Brain pericyte (primary cell): ENCODE results near the gene TMOD2.

Source experiments
- DNase-seq: peaks from one replicate; pipeline ENCODE4 v3.0.0-alpha.2; 2012; ENCODE audit warnings: low read depth, low spot score

TMOD2 gene

DNA sequence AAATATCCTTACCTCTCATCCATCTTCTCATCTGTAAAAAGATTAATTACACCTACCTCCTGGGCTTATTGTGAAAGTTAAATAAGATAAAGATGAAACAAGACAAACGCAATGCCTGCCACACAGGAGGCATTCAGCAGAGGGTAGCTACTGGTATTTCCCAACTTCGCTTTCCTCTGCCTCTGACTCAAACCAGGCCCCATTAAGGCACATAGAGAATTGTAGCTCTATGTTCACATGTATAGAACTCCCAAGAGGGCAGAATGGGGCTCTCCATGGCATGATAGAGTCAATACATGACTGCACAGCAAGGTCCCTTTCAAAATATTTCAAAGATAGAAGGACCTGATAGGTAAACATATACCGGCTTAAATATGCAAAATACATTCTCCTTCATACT is 15.3 kb upstream of the TMOD2 start:
- no peak for DNase-seq

DNA sequence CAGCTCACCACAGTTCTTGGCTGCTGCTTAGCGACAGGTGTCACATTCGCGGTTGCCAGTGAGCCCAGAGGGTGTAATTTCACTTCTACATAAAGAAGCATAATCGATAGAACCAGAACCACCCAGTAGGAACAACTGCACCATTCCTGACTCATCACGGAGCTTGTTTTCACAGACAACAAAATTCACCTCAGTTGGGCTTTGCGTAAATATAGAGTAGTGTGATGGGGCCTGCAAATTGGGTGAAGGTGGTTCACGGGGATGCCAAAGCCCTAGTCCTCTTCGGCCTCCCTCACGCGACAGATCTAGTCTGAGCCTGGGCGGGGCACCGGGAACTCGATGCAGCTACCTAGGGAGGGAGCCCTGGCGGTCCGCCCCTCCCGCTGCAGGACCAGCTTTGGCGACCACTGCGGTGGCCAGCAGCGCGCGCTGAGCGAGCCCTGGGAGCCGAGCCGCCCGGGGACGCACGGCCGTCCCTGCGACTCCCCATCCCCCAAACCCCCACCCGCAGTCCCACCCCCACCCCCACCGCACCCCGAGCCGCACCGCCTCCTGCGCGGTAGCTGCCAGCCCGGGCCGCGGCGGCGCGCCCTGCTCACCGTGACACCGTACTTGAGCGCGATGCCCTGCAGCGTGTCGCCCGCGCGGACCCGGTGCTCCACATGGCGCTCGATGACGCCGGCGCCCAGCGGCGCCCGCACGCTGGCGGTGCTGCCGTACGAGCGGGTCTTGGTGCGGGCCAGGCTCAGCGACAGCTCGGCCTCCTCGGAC is 14.5 kb upstream of the TMOD2 start:
- no peak for DNase-seq

DNA sequence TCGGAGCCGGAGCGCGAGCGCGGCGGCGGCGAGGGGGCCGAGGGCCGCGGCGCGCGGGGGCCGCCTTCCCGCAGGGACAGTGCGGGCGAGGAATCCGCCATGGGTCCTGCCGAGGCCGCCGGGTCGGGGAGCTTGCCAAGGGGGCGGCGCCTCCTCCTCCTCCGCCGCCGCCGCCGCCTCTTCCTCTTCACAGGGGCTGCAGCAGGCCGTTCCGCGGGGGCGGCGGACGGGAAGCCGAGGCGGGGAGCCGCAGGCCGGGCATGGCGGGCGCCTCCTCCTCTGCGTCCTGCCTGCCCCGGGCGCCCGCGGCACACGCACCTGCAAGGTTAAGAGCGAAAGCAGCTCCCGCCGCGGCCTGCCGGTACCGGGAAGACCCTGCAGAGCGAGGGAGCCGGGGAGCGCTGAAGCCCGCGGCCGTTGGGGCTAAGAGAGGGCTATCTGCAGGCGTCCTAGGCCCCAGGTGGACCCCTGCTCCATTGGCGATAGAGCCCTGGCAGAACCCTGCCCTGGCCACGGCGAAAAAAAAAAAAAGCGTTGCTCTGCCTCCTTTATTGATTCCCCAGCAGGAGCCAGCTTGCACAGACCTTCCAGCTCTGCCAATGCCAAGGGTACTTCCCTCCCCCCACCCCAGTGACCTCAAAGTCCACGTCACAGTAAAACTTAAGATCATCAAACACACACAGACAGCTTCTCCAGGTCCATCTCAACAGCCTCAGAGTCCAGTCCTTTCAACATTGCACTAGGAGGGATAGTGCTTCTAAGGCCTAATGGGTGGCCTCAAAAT is 13.7 kb upstream of the TMOD2 start, which contains the start of gene LYSMD2:
Gene LYSMD2 (minus strand): TSS at position 134 of the 784 bp plus-strand sequence. CDS start 33 bp downstream, at position 101.
- no peak for DNase-seq

DNA sequence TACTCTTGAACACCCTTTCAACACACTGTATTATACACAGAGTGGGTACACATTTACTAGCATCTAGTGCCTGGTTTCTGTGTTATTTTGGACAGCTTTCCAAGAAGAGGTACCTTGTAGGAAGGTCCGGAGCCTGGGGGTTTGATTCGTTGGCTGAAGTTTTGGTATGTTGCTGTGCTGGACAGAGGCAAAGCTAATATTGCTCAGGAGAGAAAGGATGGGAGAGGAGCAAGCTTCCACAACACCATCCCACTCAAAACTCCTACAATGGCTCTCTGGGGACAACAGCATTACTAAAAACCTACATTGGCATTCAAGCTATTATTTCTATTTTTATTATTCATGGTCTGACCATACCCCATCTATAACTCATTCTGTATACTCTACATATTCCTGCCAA is 12.8 kb upstream of the TMOD2 start:
- no peak for DNase-seq

DNA sequence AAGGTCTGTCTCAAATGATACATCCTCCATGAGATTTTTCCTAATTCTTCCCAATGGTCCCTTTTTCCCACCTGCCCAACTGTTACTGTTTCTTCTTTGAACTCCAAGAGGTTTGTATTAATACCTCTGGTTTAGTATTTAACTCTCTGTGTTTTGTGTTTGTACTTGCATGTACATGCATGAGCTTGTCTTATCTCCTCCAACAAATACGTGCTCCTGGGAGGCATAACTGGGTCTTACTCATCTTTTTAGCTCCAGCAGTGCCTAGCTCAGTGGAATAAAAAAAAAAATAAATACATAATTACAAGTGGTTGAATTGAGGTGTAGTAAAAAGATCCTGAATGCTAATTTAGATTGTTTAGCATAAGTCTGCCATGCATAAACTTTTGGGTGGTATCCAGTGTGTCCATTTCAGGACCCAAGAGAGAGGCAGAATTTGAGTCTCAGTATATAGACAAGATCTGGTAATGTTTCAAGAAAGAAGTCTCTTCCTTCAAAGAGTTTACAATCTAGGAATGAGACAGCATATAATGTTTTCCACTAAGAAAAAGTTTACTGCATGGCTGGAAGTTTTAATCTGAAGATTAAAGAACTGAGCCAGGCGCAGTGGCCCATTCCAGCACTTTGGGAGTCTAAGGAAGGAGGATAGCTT is 12.2 kb upstream of the TMOD2 start:
- no peak for DNase-seq

DNA sequence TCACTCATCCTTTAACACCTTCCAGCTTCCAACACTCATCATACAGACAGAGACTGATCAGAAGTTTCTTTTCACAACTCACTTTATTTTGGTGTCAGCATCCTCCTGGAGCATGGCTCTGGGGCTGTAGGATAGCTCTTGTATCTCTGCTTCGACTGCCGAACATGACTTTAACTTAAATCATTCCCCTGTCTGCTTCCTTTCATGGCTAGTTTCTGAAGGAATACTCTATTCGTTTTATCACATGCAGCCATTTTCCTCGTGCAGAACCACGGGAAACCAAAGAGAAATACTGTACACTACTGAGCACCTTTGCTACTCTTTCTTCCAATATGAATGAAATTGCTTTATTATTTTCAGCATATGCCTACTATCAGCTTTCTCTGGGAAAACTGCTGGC is 2.1 kb upstream of the TMOD2 start:
- DNase-seq = no peak

DNA sequence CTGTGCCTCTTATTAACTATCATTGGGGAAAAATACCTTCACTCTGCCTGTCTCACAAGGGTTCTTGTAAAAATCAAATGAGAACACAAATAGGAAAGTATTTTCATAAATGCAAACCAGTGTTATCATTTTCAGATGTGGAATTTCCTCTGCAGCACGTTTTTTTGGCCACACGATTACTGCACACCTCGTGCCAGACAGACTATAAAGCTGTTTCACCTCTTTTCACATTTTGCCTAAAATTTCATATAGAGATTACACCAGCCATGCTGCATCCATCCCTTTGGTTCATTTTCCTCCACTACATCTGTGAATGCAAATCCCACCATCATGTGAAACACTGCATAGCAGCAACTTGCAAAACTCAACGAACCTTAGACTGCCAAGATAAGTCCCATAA is 1.2 kb upstream of the TMOD2 start:
- DNase-seq = no peak

DNA sequence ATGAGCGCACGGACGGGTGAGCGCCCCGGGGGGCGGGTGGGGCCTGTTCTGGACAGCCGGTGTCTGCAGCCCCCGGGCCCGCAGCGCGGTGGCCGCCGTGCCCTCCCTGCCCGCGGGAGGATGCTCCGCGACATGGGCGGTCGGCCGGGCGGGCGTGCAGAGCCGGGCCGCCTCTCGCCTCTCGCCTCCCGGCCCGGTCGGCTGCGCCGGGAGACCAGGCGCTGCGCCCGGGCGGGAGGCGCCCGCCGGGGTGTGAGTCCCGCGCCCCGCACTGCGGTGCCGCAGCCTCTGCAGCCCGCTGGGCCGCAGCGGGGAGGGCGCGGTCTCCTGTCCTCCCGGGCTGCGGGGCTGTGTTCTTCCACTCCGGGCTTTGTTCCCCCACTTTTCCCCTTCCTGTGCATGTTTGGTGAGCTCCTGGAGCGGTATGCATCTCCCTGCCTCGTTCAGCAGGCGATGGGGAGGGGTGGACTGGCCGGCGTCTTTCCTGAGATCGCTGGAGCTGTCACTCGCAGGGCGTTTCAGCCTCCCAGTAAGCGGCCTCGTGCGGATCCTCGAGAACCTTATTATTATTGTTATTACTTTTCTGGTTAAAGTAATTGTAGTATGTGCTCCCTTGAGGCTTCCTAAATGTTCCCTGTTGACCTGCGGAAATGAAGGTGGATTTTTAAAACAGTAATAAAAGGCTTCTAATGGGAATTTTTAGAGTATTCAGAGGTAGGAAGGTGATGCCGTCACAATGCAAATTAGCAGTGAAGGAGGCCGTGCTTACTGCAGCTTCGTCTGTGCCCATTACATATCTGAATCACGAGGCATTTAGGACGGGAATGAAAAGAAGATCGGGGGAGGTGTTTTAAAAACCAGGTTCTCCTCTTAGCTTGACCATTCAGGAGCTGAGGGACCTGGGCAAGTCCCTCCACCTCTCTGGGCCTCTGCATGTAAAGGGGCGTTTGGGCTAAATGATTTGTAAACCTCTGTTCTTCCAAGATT is 593 bp downstream of the TMOD2 start:
- DNase-seq = no peak

DNA sequence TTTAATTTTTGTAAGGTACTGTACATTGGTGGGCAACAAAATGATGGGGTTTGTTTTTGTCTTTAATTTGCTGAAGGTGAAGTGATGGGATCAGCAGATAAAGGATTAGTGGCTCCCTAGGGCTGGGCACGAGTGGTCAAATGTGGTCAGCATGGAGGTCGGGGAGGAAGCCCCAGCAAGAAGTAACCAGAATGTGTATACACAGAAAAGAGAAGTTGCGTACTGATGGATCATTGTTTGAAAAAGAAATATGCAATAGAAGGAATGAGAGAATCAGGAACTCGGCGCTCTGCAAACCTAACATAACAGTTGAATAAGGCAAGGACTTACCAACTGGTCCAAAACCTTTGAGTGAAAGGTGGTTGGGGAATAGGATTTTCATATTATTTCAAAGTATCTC is 1.5 kb downstream of the TMOD2 start:
- DNase-seq = no peak

DNA sequence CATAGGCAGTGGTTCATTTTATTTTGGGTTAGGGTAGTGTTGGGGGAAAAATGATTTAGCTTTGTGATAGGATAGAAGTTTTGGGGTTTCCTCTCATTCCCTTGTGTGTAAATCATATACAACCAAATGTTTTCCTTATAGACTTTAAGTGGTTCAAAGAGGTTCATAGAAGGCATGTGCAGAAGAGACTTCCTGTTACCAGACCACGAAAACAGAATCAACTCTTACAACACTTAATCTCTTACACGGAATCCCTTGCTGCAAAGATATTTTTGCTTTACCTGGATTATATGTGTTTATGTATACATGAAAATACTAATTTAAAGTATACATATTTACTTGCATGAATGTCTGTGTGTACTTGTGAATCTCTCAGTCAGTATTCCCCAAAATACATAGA is 2.9 kb downstream of the TMOD2 start:
- DNase-seq = no peak

DNA sequence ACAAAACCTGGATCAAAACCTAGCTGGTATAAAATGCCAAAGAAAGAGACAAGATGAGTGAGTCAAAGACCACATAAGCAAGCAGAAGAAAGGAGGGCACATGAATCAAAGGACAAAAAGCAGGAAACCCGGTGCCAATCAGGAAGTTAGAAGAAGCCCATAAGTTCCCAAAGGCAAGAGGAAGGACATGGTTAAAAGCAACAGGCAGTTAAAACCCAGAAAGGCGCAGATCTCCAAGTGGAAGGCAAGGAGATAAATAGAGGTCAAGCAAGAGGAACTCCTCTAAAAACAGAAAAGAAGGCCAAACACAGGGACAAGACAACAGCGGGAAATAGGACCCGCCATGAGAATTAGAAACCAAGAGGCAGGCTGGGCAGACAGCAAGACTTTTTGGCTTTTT is 4.4 kb downstream of the TMOD2 start:
- no peak for DNase-seq

DNA sequence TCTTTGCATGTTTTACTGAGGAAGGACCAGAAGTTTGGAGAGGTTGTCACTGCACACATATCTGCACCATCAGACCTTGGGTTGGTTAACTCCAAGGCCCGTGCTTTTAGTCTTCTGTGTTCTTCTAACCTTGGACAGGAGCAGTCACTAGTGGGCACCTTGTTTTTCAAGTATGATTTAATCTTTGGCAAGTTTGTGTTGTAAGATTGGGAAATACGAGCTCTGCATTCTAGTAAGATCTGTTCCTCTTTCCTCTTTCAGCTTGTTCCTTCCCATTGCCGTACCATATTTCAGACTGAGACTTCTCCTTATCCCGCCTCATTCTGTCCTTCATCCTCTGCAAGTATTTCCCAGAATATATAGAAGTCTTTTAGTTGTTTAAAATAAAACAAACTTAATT is 5.1 kb downstream of the TMOD2 start:
- no peak for DNase-seq

DNA sequence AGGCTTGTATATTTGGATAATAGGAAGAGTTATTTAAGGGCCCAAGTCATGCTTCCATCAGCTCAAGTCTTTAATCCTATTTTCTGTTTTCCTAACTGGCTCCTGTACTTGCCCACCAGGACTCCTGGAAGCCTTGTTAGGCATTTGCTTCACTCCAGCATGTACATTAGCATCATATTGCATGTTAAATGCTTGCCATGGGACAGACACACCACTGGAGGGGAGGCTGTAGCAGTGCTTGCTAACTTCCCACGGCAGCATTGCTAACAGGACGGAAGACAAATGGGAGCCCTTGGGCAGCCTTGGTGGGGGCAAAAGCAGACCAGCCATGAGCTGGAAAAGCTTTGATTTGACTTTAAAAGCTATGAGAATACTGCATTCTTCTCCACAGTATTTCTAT is 6.1 kb downstream of the TMOD2 start:
- DNase-seq = no peak

DNA sequence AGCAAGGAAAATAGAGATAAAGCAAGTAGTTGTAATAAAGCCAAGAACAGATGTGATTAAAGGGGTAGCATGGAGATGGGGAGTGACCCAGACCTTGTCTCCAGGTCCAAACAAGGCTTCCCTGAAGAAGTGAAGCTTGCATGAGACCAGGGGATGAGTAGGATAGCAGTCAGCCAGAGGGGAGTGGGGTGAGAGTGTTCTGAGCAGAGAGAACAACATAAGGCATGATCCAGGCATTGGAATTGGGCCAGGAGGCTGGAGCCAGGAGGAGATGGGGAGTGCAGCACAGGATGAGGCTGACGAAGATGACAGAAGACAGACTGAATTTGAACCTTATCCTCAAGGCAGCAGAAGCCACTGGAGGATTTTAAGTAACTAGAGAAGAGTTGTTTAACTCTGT is 7.2 kb downstream of the TMOD2 start:
- DNase-seq = no peak

DNA sequence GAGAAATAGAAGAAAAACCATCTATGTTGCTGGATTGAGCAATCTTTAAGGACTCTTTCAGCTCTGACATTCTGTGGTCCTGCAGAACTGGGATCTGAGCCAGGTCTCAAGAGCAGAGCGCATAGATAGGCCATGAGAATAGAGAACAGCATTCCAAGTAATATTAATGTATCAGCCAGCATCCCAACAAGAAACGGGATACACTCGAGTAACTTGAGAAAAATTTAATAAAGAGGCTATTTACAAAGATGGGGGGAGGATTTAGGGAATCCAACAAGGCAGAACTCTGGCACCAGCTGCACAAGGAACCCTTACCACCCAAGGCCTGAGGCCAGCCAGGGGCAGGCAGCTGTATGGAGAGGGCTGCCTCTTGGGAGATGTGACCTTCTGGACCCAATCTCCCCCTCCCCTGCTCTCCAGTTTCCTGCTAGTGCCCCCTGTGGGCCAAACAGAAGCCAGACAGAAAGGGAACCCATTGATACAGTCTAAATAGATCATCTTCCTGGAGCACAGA is 8.2 kb downstream of the TMOD2 start:
- peak; percentile 15 for DNase-seq

DNA sequence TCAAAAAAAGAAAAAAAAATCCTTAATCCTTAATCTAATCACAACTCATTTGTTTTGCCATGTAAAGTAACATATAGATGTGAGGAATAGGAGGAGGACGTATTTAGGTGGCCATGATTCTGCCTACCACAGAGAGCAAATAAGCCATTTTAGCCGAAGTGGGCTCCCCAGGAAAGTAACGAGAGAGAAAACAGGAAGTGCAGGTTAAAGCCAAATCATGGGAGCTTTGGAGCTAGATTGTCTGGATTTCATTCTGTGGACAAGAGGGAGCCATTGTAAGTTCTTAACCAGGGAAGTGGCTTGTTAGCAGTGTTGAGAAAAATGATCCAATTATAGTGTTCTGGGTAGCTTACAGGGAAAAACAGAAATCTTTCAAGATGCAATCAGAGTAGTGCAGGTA is 9.4 kb downstream of the TMOD2 start:
- DNase-seq = no peak

DNA sequence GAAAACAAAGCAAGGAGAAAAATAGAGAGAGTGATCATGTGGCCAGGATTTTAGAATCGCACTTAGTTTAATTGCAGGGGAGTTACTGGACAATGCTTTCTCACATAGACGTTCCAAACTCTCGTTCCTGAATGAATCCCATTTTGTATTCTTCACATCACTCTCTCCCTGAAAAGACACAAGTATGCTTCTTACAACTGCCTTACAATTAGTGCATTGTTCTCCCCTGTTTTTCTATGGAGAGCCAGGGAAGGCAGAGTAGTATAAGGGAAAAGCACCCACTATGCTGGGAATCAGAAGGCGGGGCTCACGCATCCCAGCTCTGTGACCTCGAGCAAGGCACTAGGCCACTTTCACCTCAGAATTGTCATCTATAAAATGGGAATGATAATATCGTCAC is 14.4 kb downstream of the TMOD2 start:
- DNase-seq = no peak

DNA sequence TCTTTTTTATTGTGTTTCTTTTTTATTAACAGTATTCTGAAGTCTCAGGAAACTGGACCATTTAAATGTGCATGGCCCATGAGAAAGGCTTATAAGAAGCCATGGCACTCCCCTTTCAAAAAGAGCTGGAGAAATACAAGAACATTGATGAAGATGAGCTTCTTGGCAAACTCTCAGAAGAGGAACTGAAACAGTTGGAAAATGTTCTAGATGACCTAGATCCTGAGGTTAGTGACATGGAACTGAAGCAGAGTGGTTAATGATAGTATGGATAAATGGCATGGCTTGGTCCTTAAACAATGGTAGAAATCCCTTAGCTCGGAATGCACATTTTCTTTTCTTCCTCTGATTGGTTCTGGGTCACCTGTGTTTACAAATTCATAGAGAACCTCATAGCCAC is 14.9 kb downstream of the TMOD2 start:
- DNase-seq = no peak

DNA sequence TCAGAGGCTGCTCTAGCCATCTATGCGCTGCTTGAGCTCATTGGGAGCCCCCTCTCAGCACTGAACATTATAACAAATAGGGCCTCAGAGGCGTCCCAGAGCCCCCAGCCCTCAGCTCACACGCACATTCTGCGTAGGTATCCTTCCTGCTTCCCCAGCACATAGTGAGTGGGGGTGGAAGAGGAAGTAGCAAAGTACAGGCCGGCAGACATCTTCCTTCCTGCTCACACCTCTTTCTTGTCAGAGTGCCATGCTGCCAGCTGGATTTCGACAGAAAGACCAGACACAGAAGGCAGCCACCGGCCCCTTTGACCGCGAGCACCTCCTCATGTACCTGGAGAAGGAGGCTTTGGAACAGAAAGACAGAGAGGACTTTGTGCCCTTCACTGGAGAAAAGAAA is 16.6 kb downstream of the TMOD2 start:
- no peak for DNase-seq

DNA sequence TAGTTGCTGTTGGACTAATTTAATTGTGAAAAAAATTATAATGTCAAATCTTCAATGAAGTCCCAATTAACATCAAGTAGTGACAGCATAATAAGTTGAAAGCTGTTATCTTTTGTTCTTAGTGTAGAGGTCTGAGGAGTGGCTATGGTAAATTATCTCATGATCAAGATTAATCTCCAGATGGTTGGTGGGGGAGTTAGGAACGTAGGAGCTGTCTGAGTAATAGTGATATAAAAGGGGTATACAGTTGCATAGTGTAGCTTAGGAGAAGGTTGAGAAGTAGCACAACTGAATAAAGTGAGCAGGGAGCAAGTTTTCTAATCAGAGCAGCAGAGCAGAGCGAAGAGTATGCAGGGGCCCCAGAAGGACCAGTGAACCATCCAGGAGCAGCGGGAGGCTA is 19.5 kb downstream of the TMOD2 start:
- no peak for DNase-seq

DNA sequence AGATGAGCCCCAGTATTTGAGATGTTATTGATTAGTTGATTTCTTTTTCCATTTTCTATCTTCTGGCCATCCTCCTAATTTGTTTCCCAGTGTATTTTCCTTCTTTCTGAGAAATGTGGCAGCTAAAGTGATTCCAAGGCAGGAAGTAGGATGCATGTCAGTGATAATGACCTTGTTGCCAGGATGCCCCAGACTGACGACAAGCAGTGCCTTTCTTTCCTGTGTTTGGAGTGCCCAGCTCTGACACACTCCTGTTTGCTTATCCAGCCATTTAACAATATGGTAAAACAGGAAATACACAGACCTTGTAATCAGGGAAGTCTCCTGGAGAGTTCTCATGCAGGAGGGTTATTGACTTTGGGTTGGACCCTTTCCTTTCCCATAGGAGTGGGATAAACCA is 20.4 kb downstream of the TMOD2 start:
- DNase-seq = no peak
